PC-9 (cell line): Measurements from ENCODE around the gene CD36.

Source experiments
- CTCF ChIP-seq: fragments of 200-600 bp; sonication (generic); conservative IDR thresholded peaks from 2 replicates; pipeline ENCODE4 v1.6.1; 2017; ENCODE audit warnings: mixed run types, antibody characterized with exemption, mild to moderate bottlenecking, moderate library complexity
- EZH2 ChIP-seq: fragments of 200-600 bp; sonication (generic); IDR thresholded peaks from 2 replicates; pipeline ENCODE4 v1.8.0; 2017; ENCODE audit warnings: antibody characterized with exemption, low read depth

GRCh38 chr7:80719261-80719660 is 80.8 kb downstream of the CD36 start:
- TF ChIP-seq EZH2 = no peak
- no peak for TF ChIP-seq CTCF
